ENCODE measurements around the gene EFHC1.

Gene EFHC1

GRCh38 chr6:52394251-52394666 is 25.9 kb upstream of the EFHC1 start:
- no peak overlapping the region for H3K4me3 ChIP-seq (ENCODE audit: low read depth in 1 of 2, low read length in 2 of 2)
- no peak overlapping the region for H3K9ac ChIP-seq (ENCODE audit: low read depth in 1 of 2, low read length in 2 of 2)
- H3K27me3 ChIP-seq (ENCODE audit: control insufficient read depth in 1 of 2, insufficient read depth in 2 of 2, low read length in 2 of 2): no peaks in the 10 kb centered on the region
- H3K27ac ChIP-seq (ENCODE audit: low read depth, low read length): no peak overlapping the region
- H3K36me3 ChIP-seq (ENCODE audit: control insufficient read depth in 1 of 2, insufficient read depth in 2 of 2, low read length in 2 of 2): no peaks in the 10 kb centered on the region
- H3K4me1 ChIP-seq (ENCODE audit: control insufficient read depth in 1 of 2, insufficient read depth in 2 of 2, low read length in 2 of 2): peaks cover 42 to 69% of the 10 kb centered on the region in 2 donors
- no peaks in the 10 kb centered on the region for H3K9me3 ChIP-seq (ENCODE audit: control insufficient read depth in 1 of 2, low read length in 2 of 2)

DNA sequence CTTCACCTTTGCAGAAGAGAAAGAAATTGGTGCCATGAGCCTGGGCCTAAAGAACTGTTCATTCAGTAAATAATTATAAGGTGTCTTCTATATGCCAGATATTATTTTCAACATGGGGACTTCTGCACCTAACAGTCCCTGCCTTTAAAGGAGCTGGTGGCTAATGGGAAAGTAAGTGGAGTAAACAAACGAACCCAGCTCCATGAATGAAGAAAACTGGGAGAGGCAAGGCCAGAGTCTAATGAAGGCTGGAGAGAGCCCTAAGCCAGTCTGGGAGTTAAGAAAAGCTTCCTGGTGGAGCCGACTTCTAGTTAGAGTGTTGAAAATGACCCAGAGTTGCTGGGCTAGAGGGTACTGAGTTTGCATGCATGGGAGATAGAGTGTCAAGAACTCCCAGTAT is 24.2 kb upstream of the EFHC1 start:
- Histone ChIP-seq H3K27me3 (ENCODE audit: control insufficient read depth in 1 of 2, insufficient read depth in 2 of 2, low read length in 2 of 2) (no peaks in the 10 kb centered on the region), H3K4me3 (ENCODE audit: low read depth in 1 of 2, low read length in 2 of 2) (no peak overlapping the region), H3K9ac (ENCODE audit: low read depth in 1 of 2, low read length in 2 of 2) (no peak overlapping the region), H3K4me1 (ENCODE audit: control insufficient read depth in 1 of 2, insufficient read depth in 2 of 2, low read length in 2 of 2) (peaks cover 38 to 69% of the 10 kb centered on the region in 2 donors), H3K36me3 (ENCODE audit: control insufficient read depth in 1 of 2, insufficient read depth in 2 of 2, low read length in 2 of 2) (no peaks in the 10 kb centered on the region), H3K9me3 (ENCODE audit: control insufficient read depth in 1 of 2, low read length in 2 of 2) (no peaks in the 10 kb centered on the region), H3K27ac (ENCODE audit: low read depth, low read length) (peak overlapping the region; percentile 39)

GRCh38 chr6:52399511-52400312 is 20.4 kb upstream of the EFHC1 start:
- H3K4me1 ChIP-seq (ENCODE audit: control insufficient read depth in 1 of 2, insufficient read depth in 2 of 2, low read length in 2 of 2): peaks cover 39 to 64% of the 10 kb centered on the region in 2 donors
- peaks cover 0 to 15% of the 10 kb centered on the region in 2 donors for H3K36me3 ChIP-seq (ENCODE audit: control insufficient read depth in 1 of 2, insufficient read depth in 2 of 2, low read length in 2 of 2)
- H3K27me3 ChIP-seq (ENCODE audit: control insufficient read depth in 1 of 2, insufficient read depth in 2 of 2, low read length in 2 of 2): no peaks in the 10 kb centered on the region
- peak overlapping the region in 1 of 2 donors; percentile 1 for H3K9ac ChIP-seq (ENCODE audit: low read depth in 1 of 2, low read length in 2 of 2)
- H3K9me3 ChIP-seq (ENCODE audit: control insufficient read depth in 1 of 2, low read length in 2 of 2): no peaks in the 10 kb centered on the region
- H3K4me3 ChIP-seq (ENCODE audit: low read depth in 1 of 2, low read length in 2 of 2): no peak overlapping the region
- H3K27ac ChIP-seq (ENCODE audit: low read depth, low read length): no peak overlapping the region

DNA sequence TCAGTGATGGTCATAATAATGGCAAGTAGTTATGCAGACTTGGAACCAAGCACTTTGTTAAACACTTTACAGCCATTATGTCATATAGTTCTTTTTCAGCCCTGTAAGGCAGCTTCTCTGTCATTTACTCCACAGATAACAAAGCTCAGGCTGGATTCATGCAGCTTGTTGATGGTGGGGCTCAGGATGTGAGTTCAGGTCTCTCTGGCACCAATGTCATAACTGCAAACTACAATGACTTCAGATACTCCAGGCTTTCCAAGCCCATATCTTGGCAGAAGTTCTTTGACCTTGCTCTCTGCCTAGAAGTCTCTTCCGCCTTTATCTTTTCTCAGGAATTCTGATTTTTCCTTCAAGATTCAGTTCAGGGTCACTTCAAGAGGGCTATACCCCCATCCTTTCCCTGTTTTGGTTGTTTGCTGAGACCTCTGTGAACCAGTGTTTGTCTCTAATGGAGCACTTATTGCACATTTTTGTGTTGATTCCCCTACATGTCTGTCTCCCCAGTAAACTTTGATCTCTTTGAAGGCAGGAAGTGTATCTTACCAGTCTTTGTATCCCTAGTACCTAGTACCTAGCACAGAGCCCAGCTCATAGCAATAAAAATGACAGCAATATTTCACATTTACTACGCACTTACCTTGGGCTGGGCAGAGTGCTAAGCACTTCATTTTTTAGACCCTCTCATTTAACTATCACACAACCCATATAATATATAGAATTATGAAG is 19.7 kb upstream of the EFHC1 start:
- Histone ChIP-seq H3K9ac (ENCODE audit: low read depth in 1 of 2, low read length in 2 of 2) (peak overlapping the region in 1 of 2 donors; percentile 1), H3K27ac (ENCODE audit: low read depth, low read length) (no peak overlapping the region), H3K9me3 (ENCODE audit: control insufficient read depth in 1 of 2, low read length in 2 of 2) (no peaks in the 10 kb centered on the region)

GRCh38 chr6:52403086-52403485 is 17.1 kb upstream of the EFHC1 start:
- Histone ChIP-seq H3K27ac (ENCODE audit: low read depth, low read length) (no peak overlapping the region), H3K4me3 (ENCODE audit: low read depth in 1 of 2, low read length in 2 of 2) (no peak overlapping the region), H3K9me3 (ENCODE audit: control insufficient read depth in 1 of 2, low read length in 2 of 2) (no peaks in the 10 kb centered on the region), H3K9ac (ENCODE audit: low read depth in 1 of 2, low read length in 2 of 2) (no peak overlapping the region), H3K27me3 (ENCODE audit: control insufficient read depth in 1 of 2, insufficient read depth in 2 of 2, low read length in 2 of 2) (no peaks in the 10 kb centered on the region), H3K36me3 (ENCODE audit: control insufficient read depth in 1 of 2, insufficient read depth in 2 of 2, low read length in 2 of 2) (peaks cover 4 to 26% of the 10 kb centered on the region in 2 donors), H3K4me1 (ENCODE audit: control insufficient read depth in 1 of 2, insufficient read depth in 2 of 2, low read length in 2 of 2) (peaks cover 25 to 40% of the 10 kb centered on the region in 2 donors)

More for the DNA sequence above, 19.7 kb upstream of the EFHC1 start:
- peaks cover 3 to 21% of the 10 kb centered on the region in 2 donors for H3K36me3 ChIP-seq (ENCODE audit: control insufficient read depth in 1 of 2, insufficient read depth in 2 of 2, low read length in 2 of 2)
- peaks cover 39 to 60% of the 10 kb centered on the region in 2 donors for H3K4me1 ChIP-seq (ENCODE audit: control insufficient read depth in 1 of 2, insufficient read depth in 2 of 2, low read length in 2 of 2)
- H3K4me3 ChIP-seq (ENCODE audit: low read depth in 1 of 2, low read length in 2 of 2): no peak overlapping the region
- H3K27me3 ChIP-seq (ENCODE audit: control insufficient read depth in 1 of 2, insufficient read depth in 2 of 2, low read length in 2 of 2): no peaks in the 10 kb centered on the region

DNA sequence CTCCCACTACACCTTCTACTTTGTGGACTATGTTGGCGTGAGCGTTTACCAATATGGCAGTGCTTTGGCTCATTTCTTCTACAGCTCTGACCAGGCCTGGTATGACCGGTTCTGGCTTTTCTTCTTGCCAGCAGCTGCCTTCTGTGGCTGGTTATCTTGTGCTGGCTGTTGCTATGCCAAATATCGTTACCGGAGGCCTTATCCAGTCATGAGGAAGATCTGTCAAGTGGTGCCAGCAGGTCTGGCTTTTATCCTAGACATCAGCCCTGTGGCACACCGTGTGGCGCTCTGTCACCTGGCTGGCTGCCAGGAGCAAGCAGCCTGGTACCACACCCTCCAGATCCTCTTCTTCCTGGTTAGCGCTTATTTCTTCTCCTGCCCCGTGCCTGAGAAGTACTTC is 16.5 kb upstream of the EFHC1 start:
- no peak overlapping the region for H3K27ac ChIP-seq (ENCODE audit: low read depth, low read length)

DNA sequence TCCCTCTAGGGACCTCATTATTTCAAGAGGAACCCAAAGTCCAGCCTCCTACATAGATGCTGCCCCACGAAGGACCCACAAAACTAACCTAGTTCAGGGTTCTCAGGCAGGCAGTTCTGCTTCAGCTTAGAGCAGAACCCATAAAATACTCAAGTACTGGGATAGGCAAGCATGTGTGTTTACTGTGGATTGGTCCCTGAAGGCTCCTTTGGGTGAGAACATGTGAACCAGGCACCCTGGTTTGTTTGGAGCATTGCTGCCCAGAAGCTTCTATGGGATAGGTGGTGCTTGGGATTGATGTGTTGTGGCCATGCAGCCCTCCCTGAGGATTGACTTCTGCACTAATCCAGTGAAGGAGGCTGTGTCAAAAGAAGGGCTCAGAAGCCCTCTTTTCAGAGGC is 14.9 kb upstream of the EFHC1 start:
- Histone ChIP-seq H3K27ac (ENCODE audit: low read depth, low read length) (no peak overlapping the region), H3K4me1 (ENCODE audit: control insufficient read depth in 1 of 2, insufficient read depth in 2 of 2, low read length in 2 of 2) (peaks cover 16 to 25% of the 10 kb centered on the region in 2 donors), H3K4me3 (ENCODE audit: low read depth in 1 of 2, low read length in 2 of 2) (no peak overlapping the region), H3K9me3 (ENCODE audit: control insufficient read depth in 1 of 2, low read length in 2 of 2) (no peaks in the 10 kb centered on the region), H3K36me3 (ENCODE audit: control insufficient read depth in 1 of 2, insufficient read depth in 2 of 2, low read length in 2 of 2) (peaks cover 4 to 26% of the 10 kb centered on the region in 2 donors), H3K9ac (ENCODE audit: low read depth in 1 of 2, low read length in 2 of 2) (no peak overlapping the region), H3K27me3 (ENCODE audit: control insufficient read depth in 1 of 2, insufficient read depth in 2 of 2, low read length in 2 of 2) (no peaks in the 10 kb centered on the region)

More for the DNA sequence above, 16.5 kb upstream of the EFHC1 start:
- Histone ChIP-seq H3K36me3 (ENCODE audit: control insufficient read depth in 1 of 2, insufficient read depth in 2 of 2, low read length in 2 of 2) (peaks cover 4 to 26% of the 10 kb centered on the region in 2 donors), H3K9me3 (ENCODE audit: control insufficient read depth in 1 of 2, low read length in 2 of 2) (no peaks in the 10 kb centered on the region), H3K9ac (ENCODE audit: low read depth in 1 of 2, low read length in 2 of 2) (no peak overlapping the region), H3K4me1 (ENCODE audit: control insufficient read depth in 1 of 2, insufficient read depth in 2 of 2, low read length in 2 of 2) (peaks cover 25 to 40% of the 10 kb centered on the region in 2 donors), H3K27me3 (ENCODE audit: control insufficient read depth in 1 of 2, insufficient read depth in 2 of 2, low read length in 2 of 2) (no peaks in the 10 kb centered on the region), H3K4me3 (ENCODE audit: low read depth in 1 of 2, low read length in 2 of 2) (no peak overlapping the region)

- peaks cover 13 to 14% of the 10 kb centered on the region in 2 donors for H3K4me1 ChIP-seq (ENCODE audit: control insufficient read depth in 1 of 2, insufficient read depth in 2 of 2, low read length in 2 of 2)
- H3K9ac ChIP-seq (ENCODE audit: low read depth in 1 of 2, low read length in 2 of 2): no peak overlapping the region
- no peak overlapping the region for H3K4me3 ChIP-seq (ENCODE audit: low read depth in 1 of 2, low read length in 2 of 2)
- peaks cover 4 to 26% of the 10 kb centered on the region in 2 donors for H3K36me3 ChIP-seq (ENCODE audit: control insufficient read depth in 1 of 2, insufficient read depth in 2 of 2, low read length in 2 of 2)
- no peak overlapping the region for H3K27ac ChIP-seq (ENCODE audit: low read depth, low read length)
- no peaks in the 10 kb centered on the region for H3K9me3 ChIP-seq (ENCODE audit: control insufficient read depth in 1 of 2, low read length in 2 of 2)
- H3K27me3 ChIP-seq (ENCODE audit: control insufficient read depth in 1 of 2, insufficient read depth in 2 of 2, low read length in 2 of 2): no peaks in the 10 kb centered on the region
Measured at GRCh38 chr6:52407467-52407866, 12.7 kb upstream of the EFHC1 start.

DNA sequence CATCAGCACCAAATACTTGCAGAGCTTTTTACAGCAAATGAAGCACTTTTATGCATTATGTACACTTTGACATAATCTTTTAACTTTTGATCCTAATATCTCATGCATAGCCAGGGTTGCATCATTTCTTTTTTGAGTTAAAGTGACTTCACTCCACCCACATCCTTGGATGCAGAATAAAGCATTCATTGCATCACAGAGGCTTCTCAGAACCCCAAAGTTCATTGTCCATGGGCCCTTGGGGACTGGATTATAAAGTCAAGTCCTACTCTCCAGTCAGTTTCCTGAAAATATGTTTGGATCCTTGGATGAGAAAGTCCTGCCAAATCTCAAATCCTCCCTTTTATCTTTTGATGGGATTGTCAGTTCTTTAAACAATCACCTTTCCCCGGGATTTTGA is 10.6 kb upstream of the EFHC1 start:
- Histone ChIP-seq H3K9me3 (ENCODE audit: control insufficient read depth in 1 of 2, low read length in 2 of 2) (no peaks in the 10 kb centered on the region), H3K4me1 (ENCODE audit: control insufficient read depth in 1 of 2, insufficient read depth in 2 of 2, low read length in 2 of 2) (no peaks in the 10 kb centered on the region), H3K9ac (ENCODE audit: low read depth in 1 of 2, low read length in 2 of 2) (no peak overlapping the region), H3K27ac (ENCODE audit: low read depth, low read length) (no peak overlapping the region), H3K27me3 (ENCODE audit: control insufficient read depth in 1 of 2, insufficient read depth in 2 of 2, low read length in 2 of 2) (peaks cover 0 to 2% of the 10 kb centered on the region in 2 donors), H3K36me3 (ENCODE audit: control insufficient read depth in 1 of 2, insufficient read depth in 2 of 2, low read length in 2 of 2) (peaks cover 4 to 13% of the 10 kb centered on the region in 2 donors), H3K4me3 (ENCODE audit: low read depth in 1 of 2, low read length in 2 of 2) (no peak overlapping the region)

GRCh38 chr6:52410979-52411378 is 9.2 kb upstream of the EFHC1 start:
- Histone ChIP-seq H3K9ac (ENCODE audit: low read depth in 1 of 2, low read length in 2 of 2) (no peak overlapping the region), H3K4me1 (ENCODE audit: control insufficient read depth in 1 of 2, insufficient read depth in 2 of 2, low read length in 2 of 2) (peaks cover under 1 to 6% of the 10 kb centered on the region in 2 donors), H3K4me3 (ENCODE audit: low read depth in 1 of 2, low read length in 2 of 2) (no peak overlapping the region), H3K27me3 (ENCODE audit: control insufficient read depth in 1 of 2, insufficient read depth in 2 of 2, low read length in 2 of 2) (peaks cover 0 to 2% of the 10 kb centered on the region in 2 donors), H3K27ac (ENCODE audit: low read depth, low read length) (no peak overlapping the region), H3K9me3 (ENCODE audit: control insufficient read depth in 1 of 2, low read length in 2 of 2) (no peaks in the 10 kb centered on the region), H3K36me3 (ENCODE audit: control insufficient read depth in 1 of 2, insufficient read depth in 2 of 2, low read length in 2 of 2) (peaks cover 0 to 4% of the 10 kb centered on the region in 2 donors)

Data from duodenal mucosa (tissue), 2 donors.